Measurements from ENCODE around the gene VAPA. TPM values are rescaled to one million over a fixed set of nuclear protein-coding genes. Genes with fewer than 3 reads are reported as not detected.

VAPA gene
- total and polyA plus RNA-seq, 9 of the 15 experiments (the other 6 are each of a cell fraction or from before 2014, with no cell fraction given) = 219 to 902 (median 526) TPM

GRCh38 chr18:9951022-9951859, 37.4 kb downstream of the VAPA start (continued):
- TF ChIP-seq ZNF398 (CRISPR knock-in tag; IDR thresholded peaks at IDR 0.05) (no peak), POLR2G (IDR thresholded peaks at IDR 0.05; ENCODE audit: low read depth, low read length) (no peak), HCFC1 (IDR thresholded peaks at IDR 0.05; ENCODE audit: low read depth, low read length) (0 out of 2 replicates have a peak, but pooled peaks have one; percentile 25), JUNB (CRISPR knock-in tag; conservative IDR thresholded peaks at IDR 0.05) (no peak), RUNX1 (IDR thresholded peaks at IDR 0.05; ENCODE audit: low read depth) (no peak), ZBTB17 (CRISPR knock-in tag; IDR thresholded peaks at IDR 0.05) (peak; percentile 79), BRD9 (IDR thresholded peaks at IDR 0.05; ENCODE audit: low read depth, partially characterized antibody) (peak; percentile 68), PRMT5 (CRISPR knock-in tag; IDR thresholded peaks at IDR 0.05) (no peak), RBBP5 (IDR thresholded peaks at IDR 0.05; ENCODE audit: borderline replicate concordance, insufficient read depth, low read length, poor library complexity, severe bottlenecking) (no peak), CBX8 (IDR thresholded peaks at IDR 0.05; ENCODE audit: borderline replicate concordance, extremely low read depth, low read depth, low read length, poor library complexity, severe bottlenecking) (no peak), E2F8 (IDR thresholded peaks at IDR 0.05; ENCODE audit: low read depth, partially characterized antibody) (no peak), MLLT1 (IDR thresholded peaks at IDR 0.05) (peak in 1 of 2 experiments; percentile 84; a peak in 2 of 4 replicates), TCF15 (CRISPR knock-in tag; IDR thresholded peaks at IDR 0.05) (no peak)
